Measurements from ENCODE around the gene PTTG1. TPM values are rescaled to one million over a fixed set of nuclear protein-coding genes. Genes with fewer than 3 reads are reported as not detected.

PTTG1 gene
- total and polyA plus RNA-seq, 2 experiments from 2014 or later = 394 to 620 TPM

- TF ChIP-seq CREB1 (CRISPR knock-in tag; IDR thresholded peaks at IDR 0.05; ENCODE audit: low read depth) = no peak
- TF ChIP-seq ZNF114 (CRISPR knock-in tag; IDR thresholded peaks at IDR 0.05) = no peak
- no peak for TF ChIP-seq REST (IDR thresholded peaks at IDR 0.05; ENCODE audit: unreplicated experiment)
- TF ChIP-seq EZH2phosphoT487 (IDR thresholded peaks at IDR 0.05; ENCODE audit: unreplicated experiment) = no peak
- TF ChIP-seq CTCF (conservative IDR thresholded peaks at IDR 0.05; ENCODE audit: low read depth in 2 of 2) = no peak
Observed at GRCh38 chr5:160397492-160397891, 24.2 kb upstream of the PTTG1 start (continued).

DNA sequence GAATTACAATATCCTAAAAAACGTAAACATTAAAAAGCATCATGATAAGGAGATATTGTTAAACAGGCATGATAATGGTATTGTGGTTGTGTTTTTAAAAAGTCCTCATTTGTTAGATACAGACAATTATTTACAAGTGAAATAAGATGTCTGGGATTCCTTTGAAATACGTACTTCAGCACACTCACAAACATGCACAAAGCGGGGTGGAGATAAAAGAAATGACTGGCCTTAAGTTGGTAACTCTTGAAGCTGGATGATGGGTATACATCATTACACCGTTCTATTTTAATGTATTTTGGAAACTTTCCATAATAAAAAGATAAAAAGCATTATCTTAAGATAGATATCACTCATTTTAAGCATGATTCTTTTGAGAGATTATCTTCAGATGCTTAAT, 22.8 kb upstream of the PTTG1 start:
- no peak for DNase-seq (ENCODE audit: low spot score)
- no peak overlapping the region for H3K27ac Mint-ChIP-seq
- H3K79me2 ChIP-seq (replicated peaks; ENCODE audit: insufficient read depth) = peaks cover 18% of the 10 kb centered on the region
- no peak for TF ChIP-seq REST (IDR thresholded peaks at IDR 0.05; ENCODE audit: unreplicated experiment)
- TF ChIP-seq CREB1 (CRISPR knock-in tag; IDR thresholded peaks at IDR 0.05; ENCODE audit: low read depth) = no peak
- no peak for TF ChIP-seq POLR2AphosphoS5 (IDR thresholded peaks at IDR 0.05; ENCODE audit: low read depth)
- no peak for TF ChIP-seq STAT1 (IDR thresholded peaks at IDR 0.05; ENCODE audit: unreplicated experiment)
- TF ChIP-seq NANOG (IDR thresholded peaks at IDR 0.05; ENCODE audit: borderline replicate concordance) = no peak
- TF ChIP-seq ZNF114 (CRISPR knock-in tag; IDR thresholded peaks at IDR 0.05) = no peak
- TF ChIP-seq JUNB (IDR thresholded peaks at IDR 0.05; ENCODE audit: unreplicated experiment) = no peak
- no peak for TF ChIP-seq ZNF331 (CRISPR knock-in tag; IDR thresholded peaks at IDR 0.05; ENCODE audit: low read depth)
- no peak for TF ChIP-seq EZH2phosphoT487 (IDR thresholded peaks at IDR 0.05; ENCODE audit: unreplicated experiment)
- TF ChIP-seq, protein P1, sequence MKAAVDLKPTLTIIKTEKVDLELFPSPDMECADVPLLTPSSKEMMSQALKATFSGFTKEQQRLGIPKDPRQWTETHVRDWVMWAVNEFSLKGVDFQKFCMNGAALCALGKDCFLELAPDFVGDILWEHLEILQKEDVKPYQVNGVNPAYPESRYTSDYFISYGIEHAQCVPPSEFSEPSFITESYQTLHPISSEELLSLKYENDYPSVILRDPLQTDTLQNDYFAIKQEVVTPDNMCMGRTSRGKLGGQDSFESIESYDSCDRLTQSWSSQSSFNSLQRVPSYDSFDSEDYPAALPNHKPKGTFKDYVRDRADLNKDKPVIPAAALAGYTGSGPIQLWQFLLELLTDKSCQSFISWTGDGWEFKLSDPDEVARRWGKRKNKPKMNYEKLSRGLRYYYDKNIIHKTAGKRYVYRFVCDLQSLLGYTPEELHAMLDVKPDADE (IDR thresholded peaks at IDR 0.05) = no peak
- no peak for TF ChIP-seq EZH2 (IDR thresholded peaks at IDR 0.05; ENCODE audit: low read depth, unreplicated experiment)

More for the DNA sequence above, 22.8 kb upstream of the PTTG1 start:
- H4K20me1 ChIP-seq (replicated peaks; ENCODE audit: insufficient read depth) = no peaks in the 10 kb centered on the region
- peak overlapping the region; percentile 86 for H3K4me2 ChIP-seq
- H3F3A ChIP-seq (replicated peaks; ENCODE audit: low read depth) = no peaks in the 10 kb centered on the region
- Mint-ChIP-seq H3K27me3 (ENCODE audit: insufficient read depth, low read depth, poor library complexity) (peaks cover under 1% of the 10 kb centered on the region), H3K4me3 (peak overlapping the region; percentile 84), H3K9me3 (no peaks in the 10 kb centered on the region), H3K4me1 (peaks cover 11% of the 10 kb centered on the region; the same call in 2 of the 3 replicates), H3K36me3 (ENCODE audit: low read depth) (peaks cover 11% of the 10 kb centered on the region; the same call in 2 of the 3 replicates)
- H3K27me3 ChIP-seq (ENCODE audit: insufficient read depth) = no peaks in the 10 kb centered on the region
- H3K4me3 ChIP-seq = peak overlapping the region; percentile 69
- H3K9me2 ChIP-seq (ENCODE audit: insufficient read depth) = no peaks in the 10 kb centered on the region
- no peak for ATAC-seq
- H3K27ac ChIP-seq (ENCODE audit: low read depth) = no peak overlapping the region
- H3K4me1 ChIP-seq (ENCODE audit: insufficient read depth) = peaks cover 8% of the 10 kb centered on the region
- peaks cover 4% of the 10 kb centered on the region; the same call in 1 of the 2 replicates for H3K36me3 ChIP-seq (ENCODE audit: insufficient read depth)
- H2AFZ ChIP-seq = no peak overlapping the region
